GM19099 (cell line): ENCODE data around the gene MRPL14.

Source experiments
- POLR2A ChIP-seq: IDR thresholded peaks from 3 replicates; pipeline ENCODE4 v1.6.1; 2011; ENCODE audit warnings: low read depth; ENCODE audit not compliant: insufficient read length; ENCODE audit errors: extremely low read depth

Gene MRPL14

GRCh38 chr6:44127186-44128019 is at the start of gene MRPL14, which contains the start of gene TMEM63B:
MRPL14 (minus strand) TSS chr6:44127452; CDS start chr6:44116611, 10,841 bp downstream.
TMEM63B (plus strand) TSS chr6:44127554; CDS start chr6:44134585, 7,031 bp downstream.
- TF ChIP-seq POLR2A = peak; percentile 84

GRCh38 chr6:44176130-44176761 is 49.0 kb upstream of the MRPL14 start:
- no peak for TF ChIP-seq POLR2A

DNA sequence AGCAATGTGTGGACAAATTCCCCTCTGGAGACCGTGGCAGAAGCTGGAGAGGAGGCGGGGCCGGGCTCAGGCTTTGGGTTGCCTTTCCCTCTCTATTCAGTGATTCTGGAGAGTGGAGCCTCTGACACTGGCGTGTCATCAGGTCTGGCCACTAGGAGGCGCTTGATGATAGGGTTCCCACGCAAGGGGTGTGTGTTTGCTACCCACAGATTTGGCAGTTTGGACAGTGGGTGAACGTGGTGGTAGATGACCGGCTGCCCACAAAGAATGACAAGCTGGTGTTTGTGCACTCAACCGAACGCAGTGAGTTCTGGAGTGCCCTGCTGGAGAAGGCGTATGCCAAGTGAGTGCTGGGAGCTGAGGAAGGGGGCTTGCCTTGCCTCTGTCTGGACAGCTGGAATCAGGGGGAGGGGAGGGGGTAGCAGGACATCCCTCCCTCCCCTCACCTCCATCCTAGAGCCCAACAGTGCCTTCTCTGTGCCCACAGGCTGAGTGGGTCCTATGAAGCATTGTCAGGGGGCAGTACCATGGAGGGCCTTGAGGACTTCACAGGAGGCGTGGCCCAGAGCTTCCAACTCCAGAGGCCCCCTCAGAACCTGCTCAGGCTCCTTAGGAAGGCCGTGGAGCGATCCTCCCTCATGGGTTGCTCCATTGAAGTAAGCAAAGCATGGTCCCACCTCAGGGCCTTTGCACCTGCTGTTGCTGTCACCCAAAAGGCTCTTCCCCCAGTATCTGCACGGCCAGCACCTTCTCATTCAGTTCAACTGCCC is 45.7 kb upstream of the MRPL14 start:
- no peak for TF ChIP-seq POLR2A

DNA sequence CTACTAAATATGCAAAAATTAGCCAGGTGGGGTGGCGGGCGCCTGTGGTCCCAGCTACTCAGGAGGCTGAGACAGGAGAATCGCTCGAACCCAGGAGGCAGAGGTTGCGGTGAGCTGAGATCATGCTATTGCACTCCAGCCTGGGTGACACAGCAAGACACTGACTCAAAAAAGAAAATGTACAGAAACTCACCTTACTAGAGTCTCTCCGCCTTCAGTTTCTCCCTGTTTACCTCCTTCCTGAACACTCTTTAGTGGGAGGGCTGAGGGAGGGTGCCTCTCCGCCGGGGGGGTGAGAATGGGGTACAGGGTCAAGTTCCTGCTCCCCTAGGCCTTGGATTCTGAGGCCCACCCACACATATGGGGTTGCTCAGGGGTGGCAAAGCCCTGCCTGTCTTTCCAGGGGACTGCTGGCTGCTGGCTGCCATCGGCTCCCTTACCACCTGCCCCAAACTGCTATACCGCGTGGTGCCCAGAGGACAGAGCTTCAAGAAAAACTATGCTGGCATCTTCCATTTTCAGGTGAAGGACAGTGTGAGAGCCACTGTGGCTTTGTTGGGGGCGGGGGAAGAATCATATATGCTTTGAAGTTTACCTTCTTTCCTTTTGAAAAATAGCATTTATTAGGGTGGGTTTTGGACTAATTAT is 44.8 kb upstream of the MRPL14 start:
- TF ChIP-seq POLR2A = no peak

DNA sequence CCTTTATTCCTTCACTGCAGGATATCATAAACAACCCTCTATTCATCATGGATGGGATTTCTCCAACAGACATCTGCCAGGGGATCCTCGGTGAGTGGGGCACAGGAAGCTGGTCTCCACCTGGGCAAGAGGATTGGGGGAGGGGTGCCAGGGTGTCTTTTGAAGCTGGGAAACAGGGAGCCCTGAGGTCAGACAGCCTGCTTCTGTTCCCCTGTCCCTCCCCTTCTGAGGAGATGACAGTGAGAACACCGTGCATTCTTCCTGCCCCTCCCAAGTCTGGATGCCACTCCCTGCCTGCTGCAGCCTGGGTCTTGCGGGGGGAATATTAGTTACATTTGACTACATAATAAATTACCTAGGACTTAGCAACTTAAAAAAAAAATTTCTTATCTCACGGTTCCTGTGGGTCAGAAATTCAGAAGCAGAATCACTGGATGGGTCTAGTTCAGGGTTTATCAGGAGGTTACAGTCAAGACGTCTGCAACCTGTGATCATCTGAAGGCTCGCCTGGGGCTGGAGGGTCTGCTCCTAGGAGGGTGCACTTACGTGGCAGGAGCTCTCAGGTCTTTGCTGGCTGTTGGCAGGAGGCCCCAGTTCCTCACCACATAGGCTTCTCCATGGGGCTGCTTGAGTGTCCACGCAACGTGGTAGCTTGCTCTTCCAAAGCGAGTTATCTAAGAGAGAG is 42.8 kb upstream of the MRPL14 start:
- TF ChIP-seq POLR2A = no peak

DNA sequence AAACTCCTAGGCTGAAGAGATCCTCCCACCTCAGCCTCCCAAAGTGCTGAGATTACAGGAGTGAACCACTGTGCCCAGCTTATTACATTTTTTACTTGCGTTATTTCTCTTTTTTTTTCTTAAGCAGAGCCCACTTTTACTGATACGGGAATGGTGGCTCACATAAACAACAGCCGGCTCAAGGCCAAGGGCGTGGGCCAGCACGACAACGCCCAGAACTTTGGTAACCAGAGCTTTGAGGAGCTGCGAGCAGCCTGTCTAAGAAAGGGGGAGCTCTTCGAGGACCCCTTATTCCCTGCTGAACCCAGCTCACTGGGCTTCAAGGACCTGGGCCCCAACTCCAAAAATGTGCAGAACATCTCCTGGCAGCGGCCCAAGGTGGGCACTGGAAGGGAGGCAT is 41.9 kb upstream of the MRPL14 start:
- no peak for TF ChIP-seq POLR2A

- no peak for TF ChIP-seq POLR2A
Measured at GRCh38 chr6:44167567-44167966, 40.3 kb upstream of the MRPL14 start.

GRCh38 chr6:44166591-44167184 is 39.4 kb upstream of the MRPL14 start:
- no peak for TF ChIP-seq POLR2A

DNA sequence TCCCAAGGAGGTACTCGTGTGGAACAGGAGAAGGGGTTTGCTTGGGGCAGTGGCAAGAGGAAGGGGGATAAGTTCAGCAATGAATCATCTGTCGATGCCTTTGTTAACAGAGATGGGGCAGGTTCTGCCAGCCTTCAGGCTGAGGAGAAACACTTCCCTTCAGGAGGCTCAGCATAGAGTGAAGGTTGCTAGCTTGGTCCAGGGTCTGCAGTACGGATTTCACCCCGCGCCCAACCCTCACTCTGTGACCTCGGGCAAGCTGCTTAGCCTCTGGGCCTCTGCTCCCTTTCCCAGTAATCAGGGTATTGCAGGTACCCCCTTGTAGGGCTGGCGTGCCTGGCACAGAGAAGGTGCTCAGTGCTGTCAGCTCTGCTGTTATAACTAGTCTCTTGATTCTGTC is 38.9 kb upstream of the MRPL14 start:
- no peak for TF ChIP-seq POLR2A

DNA sequence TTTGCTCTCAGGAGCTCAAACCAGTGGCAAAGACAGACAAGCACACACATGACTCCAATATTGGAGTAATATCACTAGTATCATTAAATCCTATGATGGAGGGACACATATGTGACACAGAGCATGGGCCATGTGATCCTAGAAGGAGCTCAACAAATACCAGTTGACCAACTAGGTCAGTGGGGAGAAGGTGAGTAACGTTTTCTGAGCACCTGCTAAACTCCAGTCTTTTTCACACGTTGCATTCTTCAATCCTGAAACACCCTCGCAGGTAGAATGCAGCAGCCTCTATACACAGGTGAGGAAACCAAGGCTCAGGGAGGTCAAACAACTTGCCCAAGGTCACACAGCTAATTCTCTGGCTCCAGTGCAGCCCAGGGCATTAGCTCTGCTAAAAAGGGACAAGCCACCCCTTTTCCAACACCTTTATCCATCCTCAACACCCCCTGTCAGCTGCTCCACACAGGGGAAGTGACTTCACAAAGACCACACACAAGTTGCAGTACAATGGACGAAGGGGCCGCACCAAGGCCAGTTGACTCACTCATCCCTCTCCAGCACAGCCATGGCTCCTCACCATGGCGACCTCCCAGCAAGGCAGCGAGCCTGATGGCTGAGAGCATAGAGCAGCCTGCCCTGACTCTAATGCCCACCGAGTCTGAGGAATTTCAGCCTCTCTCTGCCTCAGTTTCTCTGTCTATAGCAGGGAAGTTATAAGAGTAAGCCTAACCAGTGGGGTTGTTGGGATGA is 35.8 kb upstream of the MRPL14 start:
- no peak for TF ChIP-seq POLR2A

DNA sequence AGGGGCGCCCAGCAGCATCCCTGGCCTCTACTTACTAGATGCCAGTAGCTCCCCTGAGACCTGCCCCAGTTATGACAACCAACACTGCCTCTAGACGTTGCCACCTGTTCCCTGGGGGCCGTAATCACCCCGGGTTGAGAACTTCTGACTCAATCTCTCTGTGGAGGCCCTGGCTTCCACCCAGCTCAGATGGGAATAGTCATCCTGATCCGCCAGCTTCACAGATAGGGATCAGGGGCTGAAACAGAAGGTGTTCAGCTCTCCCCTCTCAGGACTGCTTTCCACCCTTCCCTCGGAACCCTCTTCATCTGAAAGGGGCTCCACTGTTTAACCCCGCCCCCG is 34.7 kb upstream of the MRPL14 start:
- TF ChIP-seq POLR2A = no peak

- TF ChIP-seq POLR2A = no peak
Measured at GRCh38 chr6:44158770-44159228, 31.5 kb upstream of the MRPL14 start, which contains the start of gene CAPN11. CAPN11 (plus strand) TSS chr6:44158820; CDS start chr6:44158849, 29 bp downstream.

GRCh38 chr6:44157152-44157521 is 29.9 kb upstream of the MRPL14 start:
- TF ChIP-seq POLR2A = no peak
